GM12878 (cell line): Measurements from ENCODE around the gene TAS2R30. TPM values are rescaled to one million over a fixed set of nuclear protein-coding genes. Genes with fewer than 3 reads are reported as not detected.

Experiments
- ATAC-seq: fragments of 200-7000 bp; cut with Tn5 transposase; 3 replicates; pipeline ENCODE4 v1.9.1; 2020; ENCODE audit warnings: mild to moderate bottlenecking, moderate library complexity
- BruUV-seq: library from RNA; stranded (reverse); fragments of 400-500 nt; replicated peaks from 2 replicates; lab custom pipeline; 2021; lab: Mats Ljungman, UMichigan
- CTCF ChIA-PET: fragments of 300-600 bp; sonication (Branson Sonifier 250); formaldehyde crosslinking; extraction: SDS; loops from one replicate; lab custom pipeline; 2021; ENCODE audit warnings: inconsistent platforms; lab: Yijun Ruan, JAX
- POLR2A ChIA-PET: fragments of 350-600 bp; formaldehyde crosslinking; extraction: SDS; loops from one replicate; lab custom pipeline; 2021; ENCODE audit warnings: inconsistent platforms; lab: Charles Lee
- RAD21 ChIA-PET: fragments of 300-600 bp; sonication (Branson Sonifier 250); formaldehyde crosslinking; loops from one replicate; lab custom pipeline; 2023; ENCODE audit warnings: antibody characterized with exemption; ENCODE audit not compliant: unreplicated experiment; lab: Charles Lee
- SMC1A ChIA-PET: fragments of 300-600 bp; sonication (Branson Sonifier 250); formaldehyde crosslinking; loops from one replicate; lab custom pipeline; 2023; ENCODE audit not compliant: unreplicated experiment, uncharacterized antibody; lab: Charles Lee
- DNase-seq: peaks from one replicate; pipeline ENCODE4 v3.0.0-alpha.2; 2011; ENCODE audit warnings: low read depth, low spot score
- FAIRE-seq: peaks from 3 replicates; lab custom pipeline; 2011; peaks lifted over from hg19 to GRCh38; lab: Jason Lieb, UNC
- H2AFZ ChIP-seq: 2 replicates; pipeline ENCODE4 v1.6.0; 2011; ENCODE audit warnings: low read depth, low read length, control low read depth; ENCODE audit not compliant: control insufficient read depth
- H3K27ac ChIP-seq: 2 replicates; pipeline ENCODE4 v1.5.1; 2011; ENCODE audit warnings: control low read depth; ENCODE audit not compliant: control insufficient read depth, insufficient read depth
- H3K27me3 ChIP-seq, 2 experiments: replicated peaks in 1 of 2; 2 replicates each; pipeline versions ENCODE4 v1.6.0 to v1.6.1; 2011; ENCODE audit warnings: low read length in 1 of 2; ENCODE audit not compliant: control insufficient read depth in 2 of 2, insufficient read depth in 2 of 2
- H3K36me3 ChIP-seq, 2 experiments: 2 replicates each; pipeline ENCODE4 v1.5.1; 2011; ENCODE audit warnings: low read length in 1 of 2; ENCODE audit not compliant: control insufficient read depth in 2 of 2, insufficient read depth in 2 of 2
- H3K4me1 ChIP-seq: 2 replicates; pipeline ENCODE4 v1.6.1; 2011; ENCODE audit warnings: mild to moderate bottlenecking, low read length, moderate library complexity, mixed read lengths; ENCODE audit not compliant: control insufficient read depth, insufficient read depth
- H3K4me2 ChIP-seq: 2 replicates; pipeline ENCODE4 v1.6.0; 2011; ENCODE audit warnings: control low read depth; ENCODE audit not compliant: control insufficient read depth, insufficient read depth
- H3K4me3 ChIP-seq: fragments of 200-600 bp; sonication (generic); 2 replicates; pipeline ENCODE4 v1.5.1; 2016
- H3K79me2 ChIP-seq: 2 replicates; pipeline ENCODE4 v1.6.0; 2011; ENCODE audit warnings: low read length; ENCODE audit not compliant: control insufficient read depth, insufficient read depth
- H3K9ac ChIP-seq: 2 replicates; pipeline ENCODE4 v1.8.0; 2011; ENCODE audit warnings: low read length, control low read depth, mixed read lengths; ENCODE audit not compliant: control insufficient read depth, insufficient read depth
- H3K9me3 ChIP-seq: replicated peaks from 3 replicates; pipeline ENCODE4 v1.5.1; 2011; ENCODE audit warnings: mild to moderate bottlenecking, low read length; ENCODE audit not compliant: control insufficient read depth, insufficient read depth
- H4K20me1 ChIP-seq: 2 replicates; pipeline ENCODE4 v1.6.0; 2011; ENCODE audit not compliant: control insufficient read depth, insufficient read depth
- ASH2L ChIP-seq: fragments of 300-600, 200-600 bp; sonication (generic); IDR thresholded peaks from 2 replicates; pipeline ENCODE4 v1.6.1; 2017; ENCODE audit warnings: low read depth, mild to moderate bottlenecking, borderline replicate concordance
- ATF3 ChIP-seq: IDR thresholded peaks from 2 replicates; pipeline ENCODE4 v1.6.1; 2011; ENCODE audit warnings: low read depth, mild to moderate bottlenecking, low read length, moderate library complexity, borderline replicate concordance; ENCODE audit errors: extremely low read depth
- IRF5 ChIP-seq: fragments of 450-650 bp; IDR thresholded peaks from 2 replicates; pipeline ENCODE4 v1.6.1; 2017; ENCODE audit warnings: borderline replicate concordance
- KAT2A ChIP-seq: conservative IDR thresholded peaks from 2 replicates; pipeline ENCODE4 v1.6.1; 2011; ENCODE audit warnings: low read depth, low read length; ENCODE audit not compliant: control insufficient read depth
- MLLT1 ChIP-seq: fragments of 450-650 bp; IDR thresholded peaks from 2 replicates; pipeline ENCODE4 v1.6.1; 2016; ENCODE audit warnings: mild to moderate bottlenecking
- MTA2 ChIP-seq: fragments of 450-650 bp; IDR thresholded peaks from 2 replicates; pipeline ENCODE4 v1.6.1; 2016; ENCODE audit warnings: low read depth, mild to moderate bottlenecking, moderate library complexity
- MYC ChIP-seq: IDR thresholded peaks from 2 replicates; pipeline ENCODE4 v1.6.1; 2011; ENCODE audit warnings: mild to moderate bottlenecking, low read length, moderate library complexity, inconsistent platforms; ENCODE audit not compliant: insufficient read depth, insufficient replicate concordance, insufficient read length, severe bottlenecking
- SIX5 ChIP-seq: IDR thresholded peaks from 2 replicates; pipeline ENCODE4 v1.6.1; 2011; ENCODE audit warnings: mild to moderate bottlenecking, low read depth, low read length, moderate library complexity; ENCODE audit not compliant: severe bottlenecking
- SRF ChIP-seq, 2 experiments: IDR thresholded peaks; 2 replicates each; pipeline ENCODE4 v1.6.1; 2011; ENCODE audit warnings: low read depth in 2 of 2, low read length in 2 of 2, mild to moderate bottlenecking in 1 of 2, moderate library complexity in 1 of 2
- TCF3 ChIP-seq: IDR thresholded peaks from 2 replicates; pipeline ENCODE4 v1.6.1; 2012; ENCODE audit warnings: low read depth, mild to moderate bottlenecking, low read length, borderline replicate concordance; ENCODE audit not compliant: insufficient read depth
- ZBTB33 ChIP-seq: fragments of 450-650 bp; IDR thresholded peaks from 2 replicates; pipeline ENCODE4 v1.6.1; 2017; ENCODE audit warnings: mild to moderate bottlenecking
- ZNF207 ChIP-seq: fragments of 450-650 bp; IDR thresholded peaks from 2 replicates; pipeline ENCODE4 v1.6.1; 2014; ENCODE audit warnings: antibody characterized with exemption, mild to moderate bottlenecking, borderline replicate concordance
- WGBS: methylation state at CpG from one replicate; pipeline ENCODE4 v1.1.6; 2016; ENCODE audit warnings: low lambda C conversion rate; ENCODE audit not compliant: insufficient replicate concordance, insufficient coverage; ENCODE audit errors: missing lambda C conversion rate; 5-methylcytosine and 5-hydroxymethylcytosine counted together
- in situ Hi-C: fragments of 300-500 bp; cut with MboI; formaldehyde crosslinking; loops from 9 replicates; pipeline ENCODE4 v1.14.3; 2018; ENCODE audit warnings: mixed read lengths
- intact Hi-C: fragments of 100-400 bp; cut with micrococcal nuclease; formaldehyde crosslinking; loops from one replicate; pipeline ENCODE4 v1.14.2; 2022; ENCODE audit not compliant: unreplicated experiment
- polyA plus RNA-seq, 11 experiments: library from polyadenylated mRNA; depleted of rRNA in 4 of 11; unstranded in 6 of 11; stranded (reverse) in 5 of 11; fragments of >200 nt; fragmentation: Nextera tagmentation in 4 of 11; fragmentation: Illumina TruSeq in 1 of 11; extraction: Ambion mirVana in 4 of 11; extraction: Trizol in 1 of 11; gene quantifications; 1 replicate in 1 of 11; 2 replicates in 10 of 11; pipeline versions ENCODE4 v1.2.1 to v1.2.3, GENCODE V29; 2011 to 2016; ENCODE audit warnings: inconsistent platforms in 2 of 11, missing spikeins in 2 of 11, low read depth in 1 of 11
- total RNA-seq, 4 experiments: library from RNA; depleted of rRNA in 3 of 4; stranded (reverse); fragments of >200 nt in 3 of 4; fragmentation: Illumina TruSeq in 1 of 4; extraction: Trizol in 1 of 4; gene quantifications; 2 replicates each; pipeline versions ENCODE4 v1.2.1 to v1.2.3, GENCODE V29; 2013 to 2021

TAS2R30 gene
- total and polyA plus RNA-seq, 10 of the 15 experiments (the other 5 are each of a cell fraction or from before 2014, with no cell fraction given), result 0.09 to 5.9 (median 0.54) TPM; not detected in 3

- no peak for TF ChIP-seq ZBTB33
- TF ChIP-seq, all 136 proteins: peak for 0
Observed at GRCh38 chr12:11178250-11178649, 43.8 kb upstream of the TAS2R30 start (continued).

GRCh38 chr12:11174022-11174421 is 39.6 kb upstream of the TAS2R30 start:
- ChIA-PET CTCF (interaction anchor here (0.5 kb wide), 1 partner anchor 783 kb away, joined by 4 read pairs; no protein-coding TSS in a partner anchor), SMC1A (interaction anchor here (1.4 to 3.6 kb wide), 3 partner anchors 8 to 16 kb away, joined by 3 to 20 read pairs (median 3); no protein-coding TSS in a partner anchor), RAD21 (no interaction called here), POLR2A (interaction anchor here (0.7 to 1.4 kb wide), 3 partner anchors 10 to 629 kb away, joined by 3 to 4 read pairs (median 4); no protein-coding TSS in a partner anchor)
- 100% methylated on average over 2 of the region's 2 CpGs for WGBS
- no peak overlapping the region for H3K4me3 ChIP-seq
- TF ChIP-seq KAT2A, result no peak
- TF ChIP-seq MYC, result no peak
- no peak for TF ChIP-seq ATF3
- TF ChIP-seq SRF (IDR thresholded peaks at IDR 0.05; ENCODE audit: low read depth in 2 of 2, low read length in 2 of 2), result no peak
- no peak for TF ChIP-seq ASH2L
- TF ChIP-seq MLLT1, result no peak
- TF ChIP-seq ZNF207, result no peak
- TF ChIP-seq SIX5, result no peak
- TF ChIP-seq MTA2, result no peak
- TF ChIP-seq IRF5, result no peak
- no peak for TF ChIP-seq TCF3
- no TSS peak for BruUV-seq
- H3K27ac ChIP-seq, result no peak overlapping the region
- no peaks in the 10 kb centered on the region; the same call in 2 of the 3 replicates for H3K9me3 ChIP-seq
- H4K20me1 ChIP-seq, result no peaks in the 10 kb centered on the region
- no peaks in the 10 kb centered on the region for H3K4me1 ChIP-seq
- in situ Hi-C loops, result no loop called here
- no peak for ATAC-seq
- no peaks in the 10 kb centered on the region for H3K27me3 ChIP-seq
- intact Hi-C loops, result no loop called here
- H2AFZ ChIP-seq, result no peak overlapping the region
- no peak for FAIRE-seq
- no peak overlapping the region for H3K9ac ChIP-seq
- DNase-seq, result no peak
- H3K36me3 ChIP-seq, result no peaks in the 10 kb centered on the region
- no peak overlapping the region for H3K4me2 ChIP-seq
- peaks cover 51% of the 10 kb centered on the region for H3K79me2 ChIP-seq
